PC-9 (cell line): ENCODE data around the gene PIGZ.

Source experiments
- EZH2 ChIP-seq: fragments of 200-600 bp; sonication (generic); IDR thresholded peaks from 2 replicates; pipeline ENCODE4 v1.8.0; 2017; ENCODE audit warnings: antibody characterized with exemption, low read depth
- TF ChIP-seq, protein P1 (sequence below): fragments of 200-600 bp; sonication (generic); conservative IDR thresholded peaks from 2 replicates; pipeline ENCODE4 v1.6.1; 2017; ENCODE audit warnings: mixed run types, antibody characterized with exemption, mild to moderate bottlenecking, moderate library complexity

DNA sequence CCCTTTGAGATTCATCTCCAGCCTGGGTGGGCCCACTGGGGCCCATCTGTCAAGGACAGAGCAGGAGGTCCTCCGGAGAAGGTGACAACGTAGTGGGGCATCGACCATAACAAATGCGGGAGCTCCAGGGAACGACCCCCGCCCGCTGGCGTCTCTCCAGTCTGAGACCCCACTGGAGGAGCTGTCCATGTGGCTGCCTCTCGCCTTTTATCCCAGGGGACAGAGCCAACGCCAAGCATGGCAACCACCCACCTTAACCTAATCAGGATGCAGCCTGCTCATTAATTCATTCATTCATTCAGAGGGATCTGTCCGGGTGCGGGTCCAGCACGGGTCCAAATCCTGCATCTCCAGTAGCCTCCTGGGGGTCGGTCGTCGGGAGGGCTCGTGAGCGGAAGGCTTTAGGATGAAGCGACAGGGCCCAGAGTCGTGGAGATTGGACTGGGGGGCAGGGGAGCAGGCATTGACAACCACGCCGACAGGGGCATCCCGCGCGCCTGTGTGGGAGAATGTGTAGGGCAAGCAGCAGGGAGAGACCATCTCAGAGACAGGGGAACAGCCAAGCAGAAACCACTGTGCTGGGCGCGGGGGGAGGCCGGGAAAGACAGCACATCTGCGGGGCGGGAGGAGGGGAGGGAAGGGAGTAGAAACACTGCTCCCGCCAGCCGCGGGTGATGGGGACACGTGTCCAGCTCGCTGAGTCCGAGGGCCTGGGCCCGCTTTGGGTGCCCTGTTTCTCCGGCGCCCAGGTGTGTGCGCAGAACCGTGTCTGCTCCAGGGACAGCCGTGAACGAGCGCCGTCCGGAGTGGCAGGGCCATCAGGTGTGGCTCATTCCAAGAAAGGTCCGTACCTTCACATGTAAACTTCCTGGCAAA lies 1.9 kb downstream of the PIGZ start:
- TF ChIP-seq, protein P1, sequence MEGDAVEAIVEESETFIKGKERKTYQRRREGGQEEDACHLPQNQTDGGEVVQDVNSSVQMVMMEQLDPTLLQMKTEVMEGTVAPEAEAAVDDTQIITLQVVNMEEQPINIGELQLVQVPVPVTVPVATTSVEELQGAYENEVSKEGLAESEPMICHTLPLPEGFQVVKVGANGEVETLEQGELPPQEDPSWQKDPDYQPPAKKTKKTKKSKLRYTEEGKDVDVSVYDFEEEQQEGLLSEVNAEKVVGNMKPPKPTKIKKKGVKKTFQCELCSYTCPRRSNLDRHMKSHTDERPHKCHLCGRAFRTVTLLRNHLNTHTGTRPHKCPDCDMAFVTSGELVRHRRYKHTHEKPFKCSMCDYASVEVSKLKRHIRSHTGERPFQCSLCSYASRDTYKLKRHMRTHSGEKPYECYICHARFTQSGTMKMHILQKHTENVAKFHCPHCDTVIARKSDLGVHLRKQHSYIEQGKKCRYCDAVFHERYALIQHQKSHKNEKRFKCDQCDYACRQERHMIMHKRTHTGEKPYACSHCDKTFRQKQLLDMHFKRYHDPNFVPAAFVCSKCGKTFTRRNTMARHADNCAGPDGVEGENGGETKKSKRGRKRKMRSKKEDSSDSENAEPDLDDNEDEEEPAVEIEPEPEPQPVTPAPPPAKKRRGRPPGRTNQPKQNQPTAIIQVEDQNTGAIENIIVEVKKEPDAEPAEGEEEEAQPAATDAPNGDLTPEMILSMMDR, result no peak
- no peak for TF ChIP-seq EZH2
